H1 (cell line): Measurements from ENCODE around the gene SLITRK2. TPM values are rescaled to one million over a fixed set of nuclear protein-coding genes. Genes with fewer than 3 reads are reported as not detected.

ENCODE experiments used
- BACH1 ChIP-seq: IDR thresholded peaks from 2 replicates; pipeline ENCODE4 v1.6.1; 2012; ENCODE audit warnings: low read length, improper control_type of control experiment
- HDAC2 ChIP-seq, 2 experiments: fragments of 300-600 bp in 1 of 2; sonication (generic) in 1 of 2; IDR thresholded peaks; 2 replicates each; pipeline ENCODE4 v1.6.1; 2011 to 2012; ENCODE audit warnings: low read depth in 2 of 2, low read length in 2 of 2, mild to moderate bottlenecking in 2 of 2, moderate library complexity in 2 of 2, borderline replicate concordance in 1 of 2, inconsistent platforms in 1 of 2
- SIRT6 ChIP-seq: IDR thresholded peaks from one replicate; pipeline ENCODE4 v1.7.1; 2012; ENCODE audit warnings: low read length, inconsistent platforms
- TAF7 ChIP-seq: optimal IDR thresholded peaks from 2 replicates; pipeline ENCODE3; 2011; ENCODE audit warnings: low read depth, mild to moderate bottlenecking, inconsistent platforms, low read length, moderate library complexity, borderline replicate concordance
- TBP ChIP-seq: IDR thresholded peaks from 2 replicates; pipeline ENCODE4 v1.6.1; 2011; ENCODE audit warnings: low read depth, low read length, improper control_type of control experiment
- polyA plus RNA-seq, 7 experiments: library from polyadenylated mRNA; depleted of rRNA in 3 of 7; stranded (reverse) in 5 of 7; unstranded in 2 of 7; fragments of >200 nt in 5 of 7; fragments of 200-250 nt in 2 of 7; gene quantifications; 1 replicate in 5 of 7; 2 replicates in 1 of 7; 4 replicates in 1 of 7; pipeline versions ENCODE4 v1.2.1 to v1.2.3, GENCODE V29; 2011 to 2013; ENCODE audit warnings: missing spikeins in 2 of 7, mixed read lengths in 2 of 7
- total RNA-seq: library from RNA; stranded (reverse); fragmentation: NEBNext Ultra II Directional; extraction: Animal tissue kit (Norgen Biotek cat#: 25700); gene quantifications from 2 replicates; pipeline ENCODE4 v1.2.1, GENCODE V29; 2021
- TF ChIP-seq, protein P1 (sequence below): fragments of 300-600 bp; sonication (generic); IDR thresholded peaks from 2 replicates; pipeline ENCODE4 v1.7.1; 2012; ENCODE audit warnings: low read length, moderate library complexity, mild to moderate bottlenecking, inconsistent platforms; ENCODE audit not compliant: insufficient replicate concordance
- TF ChIP-seq, protein P2 (sequence below): IDR thresholded peaks from 2 replicates; pipeline ENCODE4 v1.6.1; 2012; ENCODE audit warnings: inconsistent platforms

Gene SLITRK2
- total and polyA plus RNA-seq, 2 of the 8 experiments (the other 6 are each of a cell fraction or from before 2014, with no cell fraction given), result 0.14 to 0.39 TPM

DNA sequence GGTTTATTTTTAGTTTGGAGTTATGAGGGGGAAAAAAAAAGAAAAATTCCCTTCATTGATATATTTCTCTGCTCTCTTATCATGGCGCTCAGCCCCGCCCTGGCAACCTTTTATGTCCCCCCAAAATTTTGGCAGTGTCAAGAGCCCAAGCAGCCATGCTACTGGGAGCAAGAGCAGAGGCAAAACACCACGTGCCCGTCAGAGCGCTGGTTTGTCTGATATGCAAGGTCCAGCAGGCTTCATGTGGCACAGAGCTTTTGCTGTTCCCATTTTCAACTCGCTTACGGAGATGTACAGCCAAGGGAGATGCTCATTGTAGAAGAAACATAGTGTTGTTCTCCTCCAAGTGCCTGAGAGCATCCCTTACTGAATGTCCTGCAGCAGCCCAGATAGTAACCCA, 27.3 kb downstream of the SLITRK2 start (continued):
- TF ChIP-seq, protein P1, sequence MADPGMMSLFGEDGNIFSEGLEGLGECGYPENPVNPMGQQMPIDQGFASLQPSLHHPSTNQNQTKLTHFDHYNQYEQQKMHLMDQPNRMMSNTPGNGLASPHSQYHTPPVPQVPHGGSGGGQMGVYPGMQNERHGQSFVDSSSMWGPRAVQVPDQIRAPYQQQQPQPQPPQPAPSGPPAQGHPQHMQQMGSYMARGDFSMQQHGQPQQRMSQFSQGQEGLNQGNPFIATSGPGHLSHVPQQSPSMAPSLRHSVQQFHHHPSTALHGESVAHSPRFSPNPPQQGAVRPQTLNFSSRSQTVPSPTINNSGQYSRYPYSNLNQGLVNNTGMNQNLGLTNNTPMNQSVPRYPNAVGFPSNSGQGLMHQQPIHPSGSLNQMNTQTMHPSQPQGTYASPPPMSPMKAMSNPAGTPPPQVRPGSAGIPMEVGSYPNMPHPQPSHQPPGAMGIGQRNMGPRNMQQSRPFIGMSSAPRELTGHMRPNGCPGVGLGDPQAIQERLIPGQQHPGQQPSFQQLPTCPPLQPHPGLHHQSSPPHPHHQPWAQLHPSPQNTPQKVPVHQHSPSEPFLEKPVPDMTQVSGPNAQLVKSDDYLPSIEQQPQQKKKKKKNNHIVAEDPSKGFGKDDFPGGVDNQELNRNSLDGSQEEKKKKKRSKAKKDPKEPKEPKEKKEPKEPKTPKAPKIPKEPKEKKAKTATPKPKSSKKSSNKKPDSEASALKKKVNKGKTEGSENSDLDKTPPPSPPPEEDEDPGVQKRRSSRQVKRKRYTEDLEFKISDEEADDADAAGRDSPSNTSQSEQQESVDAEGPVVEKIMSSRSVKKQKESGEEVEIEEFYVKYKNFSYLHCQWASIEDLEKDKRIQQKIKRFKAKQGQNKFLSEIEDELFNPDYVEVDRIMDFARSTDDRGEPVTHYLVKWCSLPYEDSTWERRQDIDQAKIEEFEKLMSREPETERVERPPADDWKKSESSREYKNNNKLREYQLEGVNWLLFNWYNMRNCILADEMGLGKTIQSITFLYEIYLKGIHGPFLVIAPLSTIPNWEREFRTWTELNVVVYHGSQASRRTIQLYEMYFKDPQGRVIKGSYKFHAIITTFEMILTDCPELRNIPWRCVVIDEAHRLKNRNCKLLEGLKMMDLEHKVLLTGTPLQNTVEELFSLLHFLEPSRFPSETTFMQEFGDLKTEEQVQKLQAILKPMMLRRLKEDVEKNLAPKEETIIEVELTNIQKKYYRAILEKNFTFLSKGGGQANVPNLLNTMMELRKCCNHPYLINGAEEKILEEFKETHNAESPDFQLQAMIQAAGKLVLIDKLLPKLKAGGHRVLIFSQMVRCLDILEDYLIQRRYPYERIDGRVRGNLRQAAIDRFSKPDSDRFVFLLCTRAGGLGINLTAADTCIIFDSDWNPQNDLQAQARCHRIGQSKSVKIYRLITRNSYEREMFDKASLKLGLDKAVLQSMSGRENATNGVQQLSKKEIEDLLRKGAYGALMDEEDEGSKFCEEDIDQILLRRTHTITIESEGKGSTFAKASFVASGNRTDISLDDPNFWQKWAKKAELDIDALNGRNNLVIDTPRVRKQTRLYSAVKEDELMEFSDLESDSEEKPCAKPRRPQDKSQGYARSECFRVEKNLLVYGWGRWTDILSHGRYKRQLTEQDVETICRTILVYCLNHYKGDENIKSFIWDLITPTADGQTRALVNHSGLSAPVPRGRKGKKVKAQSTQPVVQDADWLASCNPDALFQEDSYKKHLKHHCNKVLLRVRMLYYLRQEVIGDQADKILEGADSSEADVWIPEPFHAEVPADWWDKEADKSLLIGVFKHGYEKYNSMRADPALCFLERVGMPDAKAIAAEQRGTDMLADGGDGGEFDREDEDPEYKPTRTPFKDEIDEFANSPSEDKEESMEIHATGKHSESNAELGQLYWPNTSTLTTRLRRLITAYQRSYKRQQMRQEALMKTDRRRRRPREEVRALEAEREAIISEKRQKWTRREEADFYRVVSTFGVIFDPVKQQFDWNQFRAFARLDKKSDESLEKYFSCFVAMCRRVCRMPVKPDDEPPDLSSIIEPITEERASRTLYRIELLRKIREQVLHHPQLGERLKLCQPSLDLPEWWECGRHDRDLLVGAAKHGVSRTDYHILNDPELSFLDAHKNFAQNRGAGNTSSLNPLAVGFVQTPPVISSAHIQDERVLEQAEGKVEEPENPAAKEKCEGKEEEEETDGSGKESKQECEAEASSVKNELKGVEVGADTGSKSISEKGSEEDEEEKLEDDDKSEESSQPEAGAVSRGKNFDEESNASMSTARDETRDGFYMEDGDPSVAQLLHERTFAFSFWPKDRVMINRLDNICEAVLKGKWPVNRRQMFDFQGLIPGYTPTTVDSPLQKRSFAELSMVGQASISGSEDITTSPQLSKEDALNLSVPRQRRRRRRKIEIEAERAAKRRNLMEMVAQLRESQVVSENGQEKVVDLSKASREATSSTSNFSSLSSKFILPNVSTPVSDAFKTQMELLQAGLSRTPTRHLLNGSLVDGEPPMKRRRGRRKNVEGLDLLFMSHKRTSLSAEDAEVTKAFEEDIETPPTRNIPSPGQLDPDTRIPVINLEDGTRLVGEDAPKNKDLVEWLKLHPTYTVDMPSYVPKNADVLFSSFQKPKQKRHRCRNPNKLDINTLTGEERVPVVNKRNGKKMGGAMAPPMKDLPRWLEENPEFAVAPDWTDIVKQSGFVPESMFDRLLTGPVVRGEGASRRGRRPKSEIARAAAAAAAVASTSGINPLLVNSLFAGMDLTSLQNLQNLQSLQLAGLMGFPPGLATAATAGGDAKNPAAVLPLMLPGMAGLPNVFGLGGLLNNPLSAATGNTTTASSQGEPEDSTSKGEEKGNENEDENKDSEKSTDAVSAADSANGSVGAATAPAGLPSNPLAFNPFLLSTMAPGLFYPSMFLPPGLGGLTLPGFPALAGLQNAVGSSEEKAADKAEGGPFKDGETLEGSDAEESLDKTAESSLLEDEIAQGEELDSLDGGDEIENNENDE, result no peak
- TF ChIP-seq, protein P2, sequence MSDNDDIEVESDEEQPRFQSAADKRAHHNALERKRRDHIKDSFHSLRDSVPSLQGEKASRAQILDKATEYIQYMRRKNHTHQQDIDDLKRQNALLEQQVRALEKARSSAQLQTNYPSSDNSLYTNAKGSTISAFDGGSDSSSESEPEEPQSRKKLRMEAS, result no peak
- TF ChIP-seq HDAC2 (IDR thresholded peaks at IDR 0.05; ENCODE audit: borderline replicate concordance in 1 of 2, low read depth in 2 of 2, low read length in 2 of 2), result no peak
- TF ChIP-seq TAF7, result no peak
- no peak for TF ChIP-seq BACH1
- TF ChIP-seq TBP, result no peak
- TF ChIP-seq SIRT6, result no peak
